ENCODE measurements around the gene ZFP28. TPM values are rescaled to one million over a fixed set of nuclear protein-coding genes. Genes with fewer than 3 reads are reported as not detected.

Gene ZFP28
- total RNA-seq, 3 donors from 2014 or later = 1.6 to 9.6 (median 3.6) TPM

DNA sequence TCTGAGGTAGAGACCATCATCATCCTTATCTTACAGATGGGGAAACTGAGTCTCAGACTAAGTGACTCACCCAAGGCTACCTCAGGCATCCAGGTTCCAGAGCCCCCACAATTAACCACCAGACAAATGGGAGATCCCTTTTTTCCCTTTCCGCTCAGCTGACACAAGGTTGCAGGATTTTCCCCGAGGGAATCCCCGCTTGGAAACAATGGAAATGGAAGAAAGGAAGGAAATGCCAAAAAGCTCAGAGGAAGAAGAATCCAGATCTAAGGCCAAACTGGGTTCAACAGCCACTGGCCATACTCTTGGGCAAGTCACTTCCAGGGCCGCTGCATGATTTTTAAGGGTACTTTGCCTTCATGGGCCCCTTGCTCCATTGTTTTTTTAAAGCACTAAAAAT, 57.9 kb downstream of the ZFP28 start:
- no peak for ATAC-seq
- H3K4me3 ChIP-seq = no peak overlapping the region
- TF ChIP-seq, protein P1, sequence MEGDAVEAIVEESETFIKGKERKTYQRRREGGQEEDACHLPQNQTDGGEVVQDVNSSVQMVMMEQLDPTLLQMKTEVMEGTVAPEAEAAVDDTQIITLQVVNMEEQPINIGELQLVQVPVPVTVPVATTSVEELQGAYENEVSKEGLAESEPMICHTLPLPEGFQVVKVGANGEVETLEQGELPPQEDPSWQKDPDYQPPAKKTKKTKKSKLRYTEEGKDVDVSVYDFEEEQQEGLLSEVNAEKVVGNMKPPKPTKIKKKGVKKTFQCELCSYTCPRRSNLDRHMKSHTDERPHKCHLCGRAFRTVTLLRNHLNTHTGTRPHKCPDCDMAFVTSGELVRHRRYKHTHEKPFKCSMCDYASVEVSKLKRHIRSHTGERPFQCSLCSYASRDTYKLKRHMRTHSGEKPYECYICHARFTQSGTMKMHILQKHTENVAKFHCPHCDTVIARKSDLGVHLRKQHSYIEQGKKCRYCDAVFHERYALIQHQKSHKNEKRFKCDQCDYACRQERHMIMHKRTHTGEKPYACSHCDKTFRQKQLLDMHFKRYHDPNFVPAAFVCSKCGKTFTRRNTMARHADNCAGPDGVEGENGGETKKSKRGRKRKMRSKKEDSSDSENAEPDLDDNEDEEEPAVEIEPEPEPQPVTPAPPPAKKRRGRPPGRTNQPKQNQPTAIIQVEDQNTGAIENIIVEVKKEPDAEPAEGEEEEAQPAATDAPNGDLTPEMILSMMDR (IDR thresholded peaks at IDR 0.05) = no peak
- H3K4me1 ChIP-seq (ENCODE audit: low read depth) = peaks cover 4% of the 10 kb centered on the region
- DNase-seq = no peak
- intact Hi-C loops (cut with DNase I, micrococcal nuclease) = no loop called here
- no peaks in the 10 kb centered on the region for H3K36me3 ChIP-seq (ENCODE audit: low read depth)
- peaks cover 37% of the 10 kb centered on the region for H3K9me3 ChIP-seq

DNA sequence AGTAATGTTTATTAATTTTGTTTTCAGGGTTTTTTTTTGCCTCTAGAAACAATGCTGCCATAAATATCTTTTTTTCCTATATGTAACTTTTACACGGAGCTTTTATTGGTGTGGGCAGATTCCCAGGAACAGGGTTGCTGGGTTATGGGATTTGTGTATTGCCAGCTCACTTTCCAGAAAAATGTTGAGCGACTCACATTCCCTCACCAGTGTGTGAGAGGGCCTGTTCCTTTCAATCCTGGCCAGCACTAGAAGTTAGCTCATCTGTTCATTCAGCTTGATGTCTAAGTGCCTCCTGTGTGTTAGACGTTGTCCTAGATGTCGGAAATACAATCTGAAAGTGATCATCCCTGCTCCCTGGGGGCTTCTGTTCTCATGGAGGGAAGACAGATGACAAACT, 58.9 kb downstream of the ZFP28 start:
- no peak for ATAC-seq
- intact Hi-C loops (cut with DNase I, micrococcal nuclease) = no loop called here
- H3K4me1 ChIP-seq (ENCODE audit: low read depth) = peaks cover 4% of the 10 kb centered on the region

GRCh38 chr19:56601375-56601774, 62.6 kb downstream of the ZFP28 start:
- Histone ChIP-seq H3K9me3 (peaks cover 77% of the 10 kb centered on the region), H3K4me3 (no peak overlapping the region), H3K4me1 (ENCODE audit: low read depth) (no peaks in the 10 kb centered on the region), H3K36me3 (ENCODE audit: low read depth) (no peaks in the 10 kb centered on the region)
- no peak for DNase-seq
- intact Hi-C loops (cut with DNase I, micrococcal nuclease) = no loop called here
- TF ChIP-seq, protein P1 (IDR thresholded peaks at IDR 0.05) = no peak
- ATAC-seq = no peak

More for the DNA sequence above, 58.9 kb downstream of the ZFP28 start:
- no peak for DNase-seq
- peaks cover 40% of the 10 kb centered on the region for H3K9me3 ChIP-seq
- no peak overlapping the region for H3K4me3 ChIP-seq
- TF ChIP-seq, protein P1 (IDR thresholded peaks at IDR 0.05) = no peak
- H3K36me3 ChIP-seq (ENCODE audit: low read depth) = no peaks in the 10 kb centered on the region

DNA sequence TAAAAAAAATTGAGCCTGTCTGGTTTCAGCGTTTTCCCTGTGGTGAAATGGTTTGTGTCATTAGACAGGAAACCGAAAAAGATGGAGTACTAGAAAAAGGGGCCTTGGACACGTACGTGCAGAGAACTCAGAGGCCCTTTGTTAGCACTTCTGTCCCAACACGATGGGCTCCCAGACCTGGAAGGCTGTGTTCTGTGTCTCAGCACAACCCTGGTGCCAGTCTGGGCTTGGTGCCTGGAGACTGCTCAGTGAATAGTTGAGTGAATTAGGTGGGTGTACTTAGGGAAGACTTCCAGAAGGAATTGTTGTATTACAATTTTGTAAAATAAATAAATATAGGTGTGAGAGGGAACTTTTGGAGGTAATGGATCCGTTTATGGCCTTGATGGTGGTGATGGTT, 65.1 kb downstream of the ZFP28 start:
- H3K4me1 ChIP-seq (ENCODE audit: low read depth) = no peaks in the 10 kb centered on the region
- TF ChIP-seq, protein P1 (IDR thresholded peaks at IDR 0.05) = no peak
- ATAC-seq = no peak
- intact Hi-C loops (cut with DNase I, micrococcal nuclease) = no loop called here
- H3K4me3 ChIP-seq = no peak overlapping the region
- DNase-seq = no peak
- peaks cover 86% of the 10 kb centered on the region for H3K9me3 ChIP-seq
- no peaks in the 10 kb centered on the region for H3K36me3 ChIP-seq (ENCODE audit: low read depth)

Other genes with a start within 250 kb of the ZFP28 start
- gene ZSCAN5A, start 224.1 kb upstream of the ZFP28 start, total RNA-seq = 10 to 100 TPM; 10.5 to 24.0 (median 14.3) TPM
- 1 to 10 TPM; 1.4 to 6.6 (median 1.6) TPM for gene ZNF582, start 145.4 kb upstream of the ZFP28 start, total RNA-seq
- 10 to 100 TPM in 1 of 3 donors, 1 to 10 TPM in 2; 1.4 to 11.2 (median 2.1) TPM for gene ZNF583, start 134.6 kb upstream of the ZFP28 start, total RNA-seq
- 10 to 100 TPM in 1 of 3 donors, under 1 TPM in 2; 0.41 to 10.5 (median 0.61) TPM for gene ZNF667, start 61.6 kb upstream of the ZFP28 start, total RNA-seq
- 10 to 100 TPM in 1 of 3 donors, 1 to 10 TPM in 2; 2.8 to 14.7 (median 4.2) TPM for gene ZNF471, start 31.1 kb upstream of the ZFP28 start, total RNA-seq
- 1 to 10 TPM; 1.6 to 6.7 (median 2.2) TPM for gene ZNF470, start 28.5 kb downstream of the ZFP28 start, total RNA-seq
- gene ZNF71, start 56.4 kb downstream of the ZFP28 start, total RNA-seq = 10 to 100 TPM in 1 of 3 donors, 1 to 10 TPM in 2; 2.8 to 12.2 (median 3.2) TPM
- gene SMIM17, start 104.2 kb downstream of the ZFP28 start, total RNA-seq = under 1 TPM in 2 of 3 donors, not detected in 1; 0.38 to 0.47 TPM
- 1 to 10 TPM in 1 of 3 donors, under 1 TPM in 2; 0.72 to 9.1 (median 0.77) TPM for gene ZNF835, start 132.8 kb downstream of the ZFP28 start, total RNA-seq

All from mucosa of descending colon (tissue), 3 donors.